Mesenchymal stem cell (in vitro differentiated cells and primary cell): ENCODE data around the gene NRG2.

Experiments
- DNase-seq: peaks from one replicate; pipeline ENCODE4 v3.0.0-alpha.2; 2013
- H2AFZ ChIP-seq: one replicate; pipeline ENCODE4 v1.6.1; 2013; ENCODE audit warnings: low read depth, mild to moderate bottlenecking, control low read depth, inconsistent platforms, low read length, moderate library complexity
- H2AK5ac ChIP-seq: 2 replicates; pipeline ENCODE4 v1.6.1; 2013; ENCODE audit warnings: low read length, moderate library complexity, mild to moderate bottlenecking, inconsistent platforms; ENCODE audit not compliant: severe bottlenecking
- H2BK120ac ChIP-seq: one replicate; pipeline ENCODE4 v1.6.1; 2013; ENCODE audit warnings: low read depth, mild to moderate bottlenecking, inconsistent platforms, low read length, moderate library complexity
- H2BK12ac ChIP-seq, 2 experiments: one replicate each; pipeline ENCODE4 v1.6.1; 2013; ENCODE audit warnings: inconsistent platforms in 2 of 2, low read length in 2 of 2, mild to moderate bottlenecking in 2 of 2, moderate library complexity in 2 of 2, control low read depth in 1 of 2
- H2BK15ac ChIP-seq: one replicate; pipeline ENCODE4 v1.6.1; 2013; ENCODE audit warnings: mild to moderate bottlenecking, low read depth, inconsistent platforms; ENCODE audit not compliant: poor library complexity, severe bottlenecking
- H2BK5ac ChIP-seq: 2 replicates; pipeline ENCODE4 v1.6.1; 2013; ENCODE audit warnings: low read depth, mild to moderate bottlenecking, low read length, control low read depth, inconsistent platforms; ENCODE audit not compliant: poor library complexity, severe bottlenecking
- H3K14ac ChIP-seq, 2 experiments: one replicate each; pipeline ENCODE4 v1.6.1; 2013; ENCODE audit warnings: inconsistent platforms in 2 of 2, low read length in 2 of 2, control low read depth in 1 of 2, mild to moderate bottlenecking in 1 of 2, moderate library complexity in 1 of 2
- H3K18ac ChIP-seq, 2 experiments: one replicate each; pipeline ENCODE4 v1.6.1; 2013; ENCODE audit warnings: inconsistent platforms in 2 of 2, low read length in 2 of 2, control low read depth in 1 of 2, low read depth in 1 of 2, mild to moderate bottlenecking in 1 of 2
- H3K23ac ChIP-seq, 2 experiments: one replicate each; pipeline ENCODE4 v1.6.1; 2013; ENCODE audit warnings: inconsistent platforms in 2 of 2, low read length in 2 of 2, mild to moderate bottlenecking in 2 of 2, moderate library complexity in 2 of 2, control low read depth in 1 of 2
- H3K27ac ChIP-seq: 2 replicates; pipeline ENCODE4 v1.5.1; 2013; ENCODE audit warnings: mild to moderate bottlenecking, moderate library complexity, low read length, control low read depth, inconsistent platforms; ENCODE audit not compliant: poor library complexity, severe bottlenecking
- H3K27me3 ChIP-seq, 2 experiments: 2 replicates each; pipeline versions ENCODE4 v1.6.1 to v1.7.0; 2013; ENCODE audit warnings: low read length in 2 of 2, mild to moderate bottlenecking in 2 of 2, moderate library complexity in 2 of 2, control low read depth in 1 of 2, inconsistent platforms in 1 of 2; ENCODE audit not compliant: control insufficient read depth in 1 of 2, insufficient read depth in 1 of 2
- H3K36me3 ChIP-seq, 2 experiments: 2 replicates each; pipeline versions ENCODE4 v1.6.1 to v1.7.0; 2013; ENCODE audit warnings: low read length in 2 of 2, control low read depth in 1 of 2, inconsistent platforms in 1 of 2, low read depth in 1 of 2, mild to moderate bottlenecking in 1 of 2; ENCODE audit not compliant: insufficient read depth in 2 of 2, control insufficient read depth in 1 of 2
- H3K4ac ChIP-seq, 2 experiments: one replicate each; pipeline ENCODE4 v1.6.1; 2013; ENCODE audit warnings: inconsistent platforms in 2 of 2, low read length in 2 of 2, mild to moderate bottlenecking in 2 of 2, moderate library complexity in 2 of 2, control low read depth in 1 of 2, low read depth in 1 of 2
- H3K4me1 ChIP-seq: 2 replicates; pipeline ENCODE4 v1.6.1; 2013; ENCODE audit warnings: low read depth, low read length, control low read depth; ENCODE audit not compliant: control insufficient read depth, insufficient read depth
- H3K4me2 ChIP-seq: 2 replicates; pipeline ENCODE4 v1.6.1; 2013; ENCODE audit warnings: low read length, mild to moderate bottlenecking, inconsistent platforms; ENCODE audit not compliant: poor library complexity, severe bottlenecking
- H3K4me3 ChIP-seq, 2 experiments: 2 replicates each; pipeline versions ENCODE4 v1.5.1 to v1.7.0; 2013; ENCODE audit warnings: low read length in 2 of 2, mild to moderate bottlenecking in 2 of 2, control low read depth in 1 of 2, low read depth in 1 of 2; ENCODE audit not compliant: insufficient read depth in 1 of 2
- H3K79me1 ChIP-seq: replicated peaks from 2 replicates; pipeline ENCODE4 v1.6.1; 2013; ENCODE audit warnings: mild to moderate bottlenecking, control low read depth, low read length, inconsistent platforms; ENCODE audit not compliant: poor library complexity, severe bottlenecking
- H3K9ac ChIP-seq: 2 replicates; pipeline ENCODE4 v1.7.0; 2013; ENCODE audit warnings: mild to moderate bottlenecking, low read length, moderate library complexity
- H3K9me3 ChIP-seq: 2 replicates; pipeline ENCODE4 v1.7.0; 2013; ENCODE audit warnings: mild to moderate bottlenecking, low read length; ENCODE audit not compliant: control insufficient read depth
- H4K8ac ChIP-seq: one replicate; pipeline ENCODE4 v1.6.1; 2013; ENCODE audit warnings: inconsistent platforms, mild to moderate bottlenecking, low read length, moderate library complexity
- H4K91ac ChIP-seq: one replicate; pipeline ENCODE4 v1.6.1; 2013; ENCODE audit warnings: mild to moderate bottlenecking, low read length, inconsistent platforms
- WGBS: methylation state at CpG from one replicate; pipeline ENCODE4 v1.1.7; 2013; ENCODE audit warnings: mixed read lengths; 5-methylcytosine and 5-hydroxymethylcytosine counted together

NRG2 gene

GRCh38 chr5:139958432-139959148 lies 84.5 kb downstream of the NRG2 start:
- Histone ChIP-seq H3K4me2 (no peak overlapping the region), H3K18ac (no peak overlapping the region), H3K4me3 (no peak overlapping the region), H3K4me1 (no peaks in the 10 kb centered on the region), H2BK12ac (no peak overlapping the region), H3K36me3 (no peaks in the 10 kb centered on the region), H3K9ac (no peak overlapping the region), H4K8ac (no peak overlapping the region), H3K4ac (no peak overlapping the region), H3K27ac (no peak overlapping the region), H2BK5ac (no peak overlapping the region), H3K14ac (no peak overlapping the region), H2BK15ac (no peak overlapping the region), H3K79me1 (no peaks in the 10 kb centered on the region), H2AFZ (no peak overlapping the region), H2BK120ac (no peak overlapping the region), H4K91ac (no peak overlapping the region), H3K23ac (no peak overlapping the region), H3K27me3 (peaks cover 7 to 69% of the 10 kb centered on the region in 2 experiments), H2AK5ac (no peak overlapping the region), H3K9me3 (no peaks in the 10 kb centered on the region)
- WGBS: 75% methylated on average over 4 of the region's 4 CpGs
- no peak for DNase-seq

DNA sequence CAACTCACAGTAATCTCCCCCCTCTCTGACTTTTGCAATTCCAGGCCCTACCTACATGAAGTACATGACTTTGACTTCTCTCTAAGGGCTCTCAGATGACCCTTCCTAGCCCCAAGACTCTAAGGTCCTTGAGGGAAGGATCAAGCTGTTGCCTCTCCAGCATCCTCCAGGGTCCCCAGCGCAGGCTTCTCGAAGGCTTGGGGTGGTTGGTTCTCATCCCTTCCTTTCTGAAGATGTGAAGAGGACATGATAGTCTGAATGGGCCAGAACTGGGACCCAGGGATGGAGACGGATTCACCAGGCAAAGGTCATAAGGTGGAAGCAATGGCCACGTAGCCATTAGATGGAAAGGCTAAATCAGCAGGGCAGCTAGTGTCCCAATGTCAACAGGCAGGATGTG lies 86.8 kb downstream of the NRG2 start:
- no peak overlapping the region for H2BK120ac ChIP-seq
- H3K18ac ChIP-seq: no peak overlapping the region
- DNase-seq: no peak
- H3K4ac ChIP-seq: no peak overlapping the region
- H2BK5ac ChIP-seq: no peak overlapping the region
- H3K9me3 ChIP-seq: no peaks in the 10 kb centered on the region
- H3K23ac ChIP-seq: no peak overlapping the region
- no peak overlapping the region for H2AFZ ChIP-seq
- no peak overlapping the region for H2BK15ac ChIP-seq
- no peak overlapping the region for H3K9ac ChIP-seq
- no peak overlapping the region for H3K4me3 ChIP-seq
- no peak overlapping the region for H3K4me2 ChIP-seq
- H3K27ac ChIP-seq: no peak overlapping the region
- no peaks in the 10 kb centered on the region for H3K36me3 ChIP-seq
- no peaks in the 10 kb centered on the region for H3K4me1 ChIP-seq
- WGBS: 74% methylated on average over 4 of the region's 4 CpGs
- no peak overlapping the region for H4K8ac ChIP-seq
- H3K14ac ChIP-seq: no peak overlapping the region
- no peak overlapping the region for H4K91ac ChIP-seq
- peaks cover 8 to 63% of the 10 kb centered on the region in 2 experiments for H3K27me3 ChIP-seq
- H3K79me1 ChIP-seq: no peaks in the 10 kb centered on the region
- H2BK12ac ChIP-seq: no peak overlapping the region
- H2AK5ac ChIP-seq: no peak overlapping the region

DNA sequence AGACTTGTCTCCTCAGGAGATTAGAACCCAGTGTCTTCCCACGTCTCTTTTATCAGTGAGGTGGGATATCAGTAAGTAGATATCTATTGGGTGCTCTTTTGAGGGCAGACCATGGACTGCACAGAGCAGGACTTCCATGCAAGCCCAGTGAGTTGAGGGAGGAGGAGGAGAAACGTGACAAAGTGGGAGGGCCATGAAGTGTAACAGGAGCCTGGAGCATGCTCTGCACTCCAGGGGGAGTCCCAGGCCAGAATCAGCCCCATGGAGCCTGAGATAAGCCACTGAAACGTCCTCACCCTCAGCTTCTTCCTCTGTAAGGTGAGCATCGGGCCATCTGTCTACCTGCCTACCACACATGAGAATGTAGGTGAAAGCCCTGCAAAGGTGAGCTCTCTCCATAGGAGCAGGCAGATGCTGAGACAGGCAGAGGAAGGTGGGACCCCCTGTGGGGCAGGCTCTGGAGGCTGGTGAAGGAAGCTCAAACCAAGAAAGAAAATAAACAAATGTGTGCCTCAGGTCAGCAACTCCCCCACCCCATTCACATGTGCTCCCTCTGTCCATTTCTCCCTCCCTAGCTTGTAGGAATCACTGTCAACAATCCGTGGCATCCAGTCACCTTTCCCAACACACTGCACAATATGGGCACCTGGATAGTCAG lies 87.4 kb downstream of the NRG2 start:
- WGBS: 25% methylated on average over 4 of the region's 5 CpGs
- H3K23ac ChIP-seq: no peak overlapping the region
- no peak overlapping the region for H3K27ac ChIP-seq

DNA sequence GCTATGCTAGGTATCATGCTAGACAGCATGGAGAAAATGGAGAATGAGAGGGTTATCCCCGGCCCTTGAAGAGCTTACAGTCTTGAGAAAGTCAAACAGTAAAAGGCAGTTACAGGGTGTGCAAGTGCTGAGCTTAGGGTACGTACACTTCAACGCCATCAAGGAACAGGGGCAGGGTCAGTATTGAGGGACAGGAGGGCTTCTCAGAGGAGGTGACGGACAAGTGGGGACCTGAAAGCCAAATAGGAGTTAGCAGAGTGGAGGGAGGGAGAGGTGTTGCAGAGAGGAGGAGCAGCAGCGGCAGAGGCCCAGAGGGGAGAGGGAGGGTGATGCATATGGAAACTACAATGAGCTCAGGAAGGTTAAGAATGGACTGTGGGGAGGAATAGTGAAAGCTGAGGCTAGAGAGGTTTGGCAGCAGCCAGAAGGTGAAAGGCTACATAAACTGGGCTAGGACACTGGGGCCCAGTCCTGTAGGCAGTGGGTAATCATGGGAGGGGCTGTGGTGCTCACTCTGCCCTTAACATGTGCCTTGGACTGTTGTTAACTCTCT lies 88.0 kb downstream of the NRG2 start:
- Histone ChIP-seq H4K91ac (no peak overlapping the region), H3K27me3 (peaks cover 13 to 75% of the 10 kb centered on the region in 2 experiments), H3K4me2 (no peak overlapping the region), H2BK5ac (no peak overlapping the region), H2AFZ (no peak overlapping the region), H3K14ac (no peak overlapping the region), H3K36me3 (no peaks in the 10 kb centered on the region), H4K8ac (no peak overlapping the region), H3K18ac (no peak overlapping the region), H3K79me1 (no peaks in the 10 kb centered on the region), H2AK5ac (no peak overlapping the region), H3K9ac (no peak overlapping the region), H2BK120ac (no peak overlapping the region), H3K27ac (no peak overlapping the region), H3K4me3 (no peak overlapping the region), H3K23ac (no peak overlapping the region), H3K4ac (no peak overlapping the region), H2BK15ac (no peak overlapping the region), H2BK12ac (no peak overlapping the region), H3K9me3 (no peaks in the 10 kb centered on the region), H3K4me1 (no peaks in the 10 kb centered on the region)
- no peak for DNase-seq
- 70% methylated on average over 5 of the region's 5 CpGs for WGBS

More for the DNA sequence above, 87.4 kb downstream of the NRG2 start:
- Histone ChIP-seq H3K36me3 (no peaks in the 10 kb centered on the region), H3K27me3 (peaks cover 13 to 69% of the 10 kb centered on the region in 2 experiments), H3K9ac (no peak overlapping the region), H3K4me1 (no peaks in the 10 kb centered on the region), H2BK15ac (no peak overlapping the region), H4K8ac (no peak overlapping the region), H2AFZ (no peak overlapping the region), H3K9me3 (no peaks in the 10 kb centered on the region), H4K91ac (no peak overlapping the region), H2AK5ac (no peak overlapping the region), H3K4ac (no peak overlapping the region), H3K4me3 (no peak overlapping the region), H3K79me1 (no peaks in the 10 kb centered on the region), H2BK5ac (no peak overlapping the region), H3K18ac (no peak overlapping the region), H3K14ac (no peak overlapping the region), H2BK120ac (no peak overlapping the region), H3K4me2 (no peak overlapping the region), H2BK12ac (no peak overlapping the region)
- DNase-seq: no peak
